T-helper 1 cell (primary cell): ENCODE data around the gene SNRNP35.
"Not testable (repeated sequence)": the region's sequence is repeated elsewhere in the genome, so short reads cannot be mapped to it uniquely, and the experiment has no call there.

Source experiments
- DNase-seq, 5 donors: peaks; one replicate each; pipeline ENCODE4 v3.0.0-alpha.2; 2012 to 2020
- total RNA-seq, 4 donors: gene quantifications; one replicate each; lab custom pipeline; 2026; lab: John Stamatoyannopoulos, UW

SNRNP35 gene, protein sequence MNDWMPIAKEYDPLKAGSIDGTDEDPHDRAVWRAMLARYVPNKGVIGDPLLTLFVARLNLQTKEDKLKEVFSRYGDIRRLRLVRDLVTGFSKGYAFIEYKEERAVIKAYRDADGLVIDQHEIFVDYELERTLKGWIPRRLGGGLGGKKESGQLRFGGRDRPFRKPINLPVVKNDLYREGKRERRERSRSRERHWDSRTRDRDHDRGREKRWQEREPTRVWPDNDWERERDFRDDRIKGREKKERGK
- 14.0 to 26.2 (median 22.2) reads per million in 4 donors for total RNA-seq

DNA sequence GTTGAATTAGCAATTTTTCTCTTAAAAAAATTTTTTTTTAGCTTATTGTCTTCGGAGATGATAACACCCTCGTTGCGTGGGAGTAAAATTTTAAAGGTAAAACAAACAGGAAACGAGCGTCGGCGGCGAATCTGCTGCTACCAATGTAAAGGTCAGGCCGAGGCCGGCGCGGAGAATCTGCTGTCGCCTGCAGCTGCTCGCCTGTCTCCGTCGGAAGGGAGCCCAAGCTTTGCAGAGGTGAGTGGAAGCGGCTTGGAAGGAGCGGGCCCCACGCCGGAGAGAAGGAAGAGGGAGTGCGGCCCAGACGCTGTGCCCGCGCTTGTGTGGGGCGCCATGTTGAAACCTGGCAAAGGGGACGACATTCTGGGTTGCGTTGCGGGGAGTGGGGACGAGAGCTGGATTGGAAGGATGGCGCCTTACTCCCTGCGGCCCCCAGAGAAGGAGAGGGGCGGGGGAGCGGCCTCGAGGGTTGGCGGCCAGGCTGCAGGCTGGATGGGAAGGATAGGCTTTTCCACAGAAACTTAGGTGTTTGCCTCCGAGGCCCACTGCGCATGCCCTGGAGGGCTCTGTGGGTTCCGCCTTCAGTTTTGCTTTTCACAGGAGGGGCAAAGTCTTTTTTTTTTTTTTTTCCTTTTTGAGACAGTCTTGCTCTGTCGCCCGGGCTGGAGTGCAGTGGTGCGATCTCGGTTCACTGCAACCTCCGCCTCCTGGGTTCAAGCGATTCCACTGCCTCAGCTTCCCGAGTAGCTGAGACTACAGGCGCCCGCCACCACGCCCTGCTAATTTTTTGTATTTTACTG, at the start of gene SNRNP35:
TSS of gene SNRNP35 (plus strand) at position 160 of the 800 bp plus-strand sequence. CDS start 7,402 bp downstream, outside the sequence.
- DNase-seq: peak; percentile 74 to 87 (median 81)

- not testable (repeated sequence) for DNase-seq
These were observed 49.3 kb upstream of the SNRNP35 start for GRCh38 chr12:123408619-123409018.

DNA sequence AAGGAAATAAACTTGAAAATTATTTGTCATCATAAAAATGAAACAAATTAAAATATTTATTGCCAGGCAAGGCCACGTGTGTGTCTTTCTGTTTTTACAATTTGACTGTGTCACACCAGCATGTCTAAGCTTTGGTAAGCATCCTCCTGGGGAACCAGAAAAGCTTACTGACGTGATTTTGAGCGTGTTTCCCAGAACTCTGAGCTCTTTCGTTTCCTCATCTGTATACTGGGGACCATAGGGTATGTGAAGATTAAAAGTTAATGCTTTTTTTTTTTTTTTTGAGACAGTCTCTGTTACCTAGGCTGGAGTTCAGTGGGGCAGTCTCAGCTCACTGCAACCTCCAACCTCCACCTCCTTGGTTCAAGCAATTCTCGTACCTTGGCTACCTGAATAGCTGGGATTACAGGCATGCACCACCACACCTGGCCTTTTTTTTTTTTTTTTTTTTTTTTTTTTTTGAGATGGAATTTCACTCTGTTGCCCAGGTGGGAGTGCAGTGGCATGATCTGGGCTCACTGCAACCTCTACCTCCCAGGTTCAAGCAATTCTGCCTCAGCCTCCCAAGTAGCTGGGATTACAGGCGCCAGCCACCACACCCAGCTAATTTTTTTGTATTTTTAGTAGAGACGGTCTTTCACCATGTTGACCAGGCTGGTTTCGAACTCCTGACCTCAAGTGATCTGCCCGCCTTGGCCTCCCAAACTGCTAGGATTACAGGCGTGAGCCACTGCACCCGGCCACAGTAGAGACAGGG, 48.5 kb upstream of the SNRNP35 start:
- DNase-seq: not testable (repeated sequence)

DNA sequence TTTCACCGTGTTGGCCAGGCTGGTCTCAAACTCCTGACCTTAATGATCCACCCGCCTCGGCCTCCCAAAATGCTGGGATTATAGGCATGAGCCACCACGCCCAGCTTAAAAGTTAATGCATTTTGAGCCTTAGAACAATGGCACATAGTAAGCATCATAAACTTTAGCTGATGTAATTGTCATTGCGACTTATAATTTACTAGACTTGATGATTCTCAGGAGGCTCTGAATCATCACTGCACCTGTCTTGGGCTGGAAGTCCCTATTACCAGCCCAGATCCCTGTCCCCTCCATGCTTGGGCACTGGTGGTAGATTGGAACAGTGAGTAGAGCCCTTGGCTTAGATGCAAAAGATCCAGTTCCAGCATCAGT, 47.9 kb upstream of the SNRNP35 start:
- DNase-seq: no peak

DNA sequence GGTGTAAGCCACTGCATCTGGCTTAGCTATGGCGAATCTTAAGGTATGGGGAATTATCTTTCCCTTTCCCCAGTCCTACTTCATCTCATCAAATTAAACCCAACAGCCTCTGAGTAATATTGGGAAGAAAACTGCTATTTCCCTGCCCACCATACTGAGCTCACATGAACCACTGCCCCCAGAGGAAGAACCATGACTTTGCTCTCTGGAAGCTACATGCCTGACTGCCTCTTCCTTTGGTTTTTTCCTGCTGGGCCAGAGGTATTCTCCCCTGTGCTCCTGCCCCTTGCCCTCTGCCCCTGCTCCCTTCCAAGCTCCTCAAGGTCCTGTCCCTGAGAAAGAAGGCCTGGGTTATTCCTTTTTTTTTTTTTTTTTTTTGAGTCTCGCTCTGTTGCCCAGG, 36.6 kb upstream of the SNRNP35 start:
- no peak for DNase-seq

DNA sequence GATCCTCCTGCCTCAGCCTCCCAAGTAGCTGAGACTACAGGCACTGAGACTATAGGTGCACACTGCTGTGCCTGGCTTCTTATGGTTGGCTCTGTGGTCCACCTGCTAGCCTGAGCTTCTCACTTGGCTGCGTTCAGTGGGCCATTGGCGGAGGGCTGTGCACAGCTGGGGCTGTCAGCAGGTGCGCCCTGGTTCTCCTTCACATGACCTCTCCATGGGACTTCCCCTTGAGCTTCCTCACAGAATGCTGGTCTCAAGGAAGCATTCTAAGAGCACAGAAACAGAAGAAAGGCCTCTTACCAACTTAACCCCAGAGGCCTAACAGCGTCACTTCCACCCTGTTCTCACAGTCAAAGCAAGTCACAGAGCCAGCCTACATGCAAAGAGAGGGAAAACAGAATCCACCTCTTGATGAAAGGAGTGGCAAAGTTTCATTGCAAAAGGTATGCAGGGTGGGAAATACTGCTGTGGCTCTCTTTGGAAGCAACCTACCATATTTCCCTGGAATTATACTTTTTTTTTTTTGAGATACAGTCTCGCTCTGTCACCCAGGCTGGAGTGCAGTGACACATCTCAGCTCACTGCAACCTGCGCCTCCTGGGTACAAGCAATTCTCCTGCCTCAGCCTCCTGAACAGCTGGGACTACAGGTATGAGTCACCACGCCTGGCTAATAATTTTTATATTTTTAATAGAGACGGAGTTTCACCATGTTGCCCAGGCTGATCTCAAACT, 30.7 kb upstream of the SNRNP35 start:
- peak; percentile 9 to 76 (median 28) for DNase-seq

GRCh38 chr12:123428591-123428990, 29.3 kb upstream of the SNRNP35 start:
- DNase-seq: no peak

GRCh38 chr12:123429101-123429500, 28.8 kb upstream of the SNRNP35 start:
- DNase-seq: not testable (repeated sequence)

DNA sequence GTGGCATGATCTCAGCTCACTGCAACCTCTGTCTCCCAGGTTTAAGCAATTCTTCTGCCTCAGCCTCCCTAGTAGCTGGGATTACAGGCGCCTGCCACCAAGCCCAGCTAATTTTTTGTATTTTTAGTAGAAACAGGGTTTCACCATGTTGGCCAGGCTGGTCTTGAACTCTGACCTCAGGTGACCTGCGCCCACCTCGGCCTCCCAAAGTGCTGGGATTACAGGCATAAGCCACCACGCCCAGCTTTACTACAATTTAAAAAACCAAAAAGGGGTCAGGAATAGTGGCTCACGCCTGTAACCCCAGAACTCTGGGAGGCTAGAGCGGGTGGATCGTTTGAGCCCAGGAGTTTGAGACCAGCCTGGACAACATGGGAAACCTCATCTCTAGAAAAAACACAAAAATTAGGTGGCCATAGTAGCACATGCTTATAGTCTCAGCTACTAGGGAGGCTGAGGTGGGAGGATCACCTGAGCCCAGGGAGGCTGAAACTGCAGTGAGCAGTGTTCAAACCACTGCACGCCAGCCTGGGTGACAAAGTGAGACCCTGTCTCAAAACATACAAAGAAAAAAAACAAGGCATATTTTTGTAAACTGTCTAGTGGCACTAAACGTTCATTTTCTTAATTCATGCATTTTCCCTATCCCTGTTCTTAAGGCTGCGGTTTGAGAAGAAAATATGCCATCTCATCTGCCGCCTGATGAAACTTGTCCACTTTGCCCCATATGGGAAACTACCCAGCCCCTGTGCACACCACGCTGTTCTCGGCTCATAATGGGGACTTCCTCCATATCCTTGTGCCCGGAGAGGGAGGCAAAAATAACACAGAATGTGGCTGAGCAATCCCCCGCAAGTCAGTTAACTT, 25.8 kb upstream of the SNRNP35 start:
- DNase-seq: peak in 3 of 5 donors; percentile 17 to 54 (median 23)

GRCh38 chr12:123433615-123434014, 24.3 kb upstream of the SNRNP35 start:
- no peak for DNase-seq

- no peak for DNase-seq
These were observed 22.3 kb upstream of the SNRNP35 start for GRCh38 chr12:123435636-123436016.

DNA sequence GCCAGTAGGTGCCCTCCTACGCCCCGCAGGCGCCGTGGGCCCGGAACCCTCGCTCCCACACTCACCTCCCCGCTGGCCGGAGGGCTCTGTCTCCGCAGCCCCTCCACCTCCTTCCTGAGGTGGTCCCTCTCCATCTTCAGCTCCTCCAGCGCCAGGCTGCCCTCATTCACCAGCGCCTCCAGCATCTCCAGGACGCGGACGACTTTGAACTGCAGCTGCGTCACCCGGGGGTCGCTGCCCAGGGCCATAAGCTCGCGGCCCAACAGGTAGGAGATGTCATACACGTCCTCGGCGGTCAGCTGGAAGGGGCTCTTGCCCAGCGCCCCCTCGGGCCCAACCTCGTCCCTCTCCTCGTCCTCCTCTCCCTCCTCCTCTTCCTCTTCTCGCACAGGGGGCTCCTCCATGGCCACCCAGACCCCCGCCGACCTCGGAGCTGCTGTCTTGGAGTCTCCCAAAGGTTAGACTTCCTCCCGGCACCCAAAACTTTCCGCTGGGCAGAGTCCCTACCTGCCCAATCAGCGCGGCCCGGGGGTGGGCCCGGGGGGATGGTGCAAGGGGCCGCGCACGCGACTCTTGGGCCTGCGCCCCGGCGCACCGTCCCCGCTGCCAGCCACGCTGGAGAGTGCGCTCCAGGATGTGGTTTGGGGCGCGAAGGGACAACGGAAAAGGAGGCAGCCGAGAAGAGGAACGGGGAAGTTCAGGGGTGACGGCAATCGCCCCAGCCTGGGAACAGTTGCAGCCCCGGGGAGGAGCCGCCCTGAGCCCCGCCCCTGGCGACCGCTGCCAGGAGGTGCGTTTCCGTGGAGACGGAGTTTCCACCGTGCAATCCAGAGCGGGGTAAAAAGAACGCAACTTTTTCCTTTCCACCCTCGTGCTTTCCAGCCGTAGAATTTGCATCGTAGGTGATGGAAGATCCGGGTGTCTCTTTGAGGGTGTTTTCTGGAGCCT, 21.6 kb upstream of the SNRNP35 start, which contains the start of gene RILPL2:
TSS of gene RILPL2 (minus strand) at position 668 of the 948 bp plus-strand sequence. CDS start at position 404, 264 bp downstream.
- peak; percentile 87 to 93 (median 89) for DNase-seq

DNA sequence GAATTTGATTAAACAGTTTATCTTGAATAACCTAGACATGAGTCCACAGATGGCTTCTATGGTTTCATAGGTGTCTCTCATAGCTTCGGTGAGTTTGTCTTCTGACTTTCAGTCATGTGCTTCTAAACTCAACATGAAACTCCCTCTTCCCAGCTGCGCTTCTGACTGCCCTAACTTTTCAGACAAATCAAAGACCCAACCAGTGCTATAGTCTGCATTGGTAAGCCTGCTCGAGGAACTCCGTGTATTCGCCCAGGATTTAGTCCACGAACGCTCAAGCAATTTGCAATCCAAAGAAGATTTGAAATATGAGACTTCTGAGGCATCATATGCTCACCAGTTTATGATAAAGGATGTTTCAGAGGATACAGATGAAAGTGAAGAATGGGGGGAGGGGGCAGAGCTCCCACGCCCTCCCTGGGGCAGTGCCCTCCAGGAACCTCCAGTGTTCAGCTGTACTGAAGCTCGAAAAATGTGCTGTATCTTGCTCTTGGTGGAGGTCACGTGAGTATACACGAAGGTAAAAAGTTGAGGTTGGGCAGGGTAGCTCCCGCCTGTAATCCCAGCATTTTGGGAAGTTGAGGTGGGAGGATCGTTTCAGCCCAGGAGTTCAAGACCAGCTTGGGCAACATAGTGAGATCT, 16.3 kb upstream of the SNRNP35 start:
- no peak for DNase-seq

GRCh38 chr12:123442774-123443173, 15.2 kb upstream of the SNRNP35 start:
- no peak for DNase-seq

DNA sequence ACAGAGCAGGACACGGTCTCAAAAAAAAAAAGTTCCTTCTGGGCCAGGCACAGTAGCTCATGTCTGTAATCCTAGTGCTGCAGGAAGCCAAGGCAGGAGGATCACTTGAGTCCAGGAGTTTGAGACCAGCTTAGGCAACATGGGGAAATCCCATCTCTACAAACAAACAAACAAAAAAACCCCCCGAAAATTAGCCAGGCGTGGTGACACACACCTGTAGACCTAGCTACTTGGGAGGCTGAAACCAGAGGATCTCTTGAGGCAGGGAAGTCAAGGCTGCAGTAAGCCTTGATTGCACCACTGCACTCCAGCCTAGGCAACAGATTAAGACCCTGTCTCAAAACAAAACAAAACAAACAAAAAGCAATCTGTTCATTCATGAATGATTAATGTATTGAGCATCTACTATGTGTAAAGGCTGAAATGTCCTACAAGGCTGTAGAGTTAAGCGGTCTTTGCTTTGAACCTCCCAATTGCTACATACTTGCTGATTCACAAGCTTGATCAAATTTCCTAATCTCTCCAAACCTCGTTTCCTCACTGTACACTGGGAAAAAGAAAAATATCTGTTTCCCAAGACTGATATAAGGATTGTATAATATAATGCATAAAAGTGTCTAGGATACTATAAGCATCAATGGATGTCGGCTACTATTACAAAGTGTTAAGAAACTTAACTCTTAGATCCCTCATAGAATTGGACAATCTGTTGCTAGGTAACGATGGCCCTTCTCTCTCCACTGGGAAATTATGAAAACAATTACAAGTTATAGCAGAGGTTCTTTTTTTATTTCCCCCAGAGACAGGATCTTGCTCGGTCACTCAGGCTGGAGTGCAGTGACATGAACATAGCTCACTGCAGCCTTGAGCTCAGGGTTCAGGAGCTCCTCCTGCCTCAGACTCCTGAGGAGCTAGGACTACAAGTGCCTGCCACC, 13.6 kb upstream of the SNRNP35 start:
- DNase-seq: no peak

DNA sequence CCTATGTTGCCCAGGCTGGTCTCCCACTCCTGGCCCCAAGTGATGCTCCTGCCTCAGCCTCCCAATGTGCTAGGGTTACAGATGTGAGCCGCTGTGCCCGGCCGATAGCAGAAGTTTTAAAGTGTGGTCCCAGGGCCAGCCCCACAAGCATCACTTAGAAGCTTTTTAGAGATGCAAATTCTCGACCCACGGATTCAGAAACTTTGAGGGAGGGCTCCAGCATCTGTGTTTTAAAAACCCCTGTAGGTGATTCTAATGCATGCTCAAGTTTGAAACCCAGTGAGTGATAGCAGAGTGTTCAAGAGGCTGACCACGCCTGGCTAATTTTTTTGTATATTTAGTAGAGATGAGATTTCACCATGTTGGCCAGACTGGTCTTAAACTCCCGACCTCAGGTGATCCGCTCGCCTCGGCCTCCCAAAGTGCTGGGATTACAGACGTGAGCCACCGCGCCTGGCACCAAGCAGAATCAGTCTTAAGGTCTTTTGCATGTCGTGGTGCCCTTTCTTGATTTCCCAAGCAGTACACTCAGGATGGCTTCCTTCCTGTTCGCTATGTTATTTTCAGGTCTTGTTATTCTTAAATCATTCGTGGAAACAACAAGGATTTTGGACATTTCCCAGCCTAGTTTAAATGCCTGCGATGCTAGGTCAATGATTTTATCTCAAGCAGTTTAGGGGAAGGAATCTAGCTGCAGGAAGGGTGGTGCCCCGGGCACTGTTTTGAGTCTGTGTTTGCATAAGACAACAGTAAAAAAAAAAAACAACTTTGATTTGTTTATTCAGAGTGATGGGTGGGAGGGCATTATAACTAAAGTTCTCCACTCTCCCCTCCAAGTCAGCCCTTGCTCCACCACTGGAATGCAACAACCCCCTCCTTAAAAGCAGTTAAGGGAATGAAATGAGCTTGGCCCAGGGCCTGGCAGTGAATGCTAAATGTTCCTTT, 12.3 kb upstream of the SNRNP35 start:
- no peak for DNase-seq

DNA sequence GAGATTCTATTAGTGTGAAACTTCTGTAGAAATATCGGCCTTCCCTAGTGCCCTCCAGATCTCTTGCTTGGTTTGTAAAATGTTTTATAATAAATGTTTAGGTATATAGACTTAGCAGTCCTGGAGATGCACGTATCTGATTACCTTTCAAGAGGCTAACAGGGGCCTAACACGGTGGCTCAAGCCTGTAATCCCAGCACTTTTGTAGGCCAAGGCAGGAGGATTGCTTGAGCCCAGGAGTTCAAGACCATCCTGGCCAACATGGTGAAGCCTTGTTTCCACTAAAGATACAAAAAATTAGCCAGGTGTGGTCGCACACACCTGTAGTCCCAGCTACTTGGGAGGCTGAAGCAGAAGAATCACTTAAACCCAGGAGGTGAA, 11.6 kb upstream of the SNRNP35 start:
- DNase-seq: no peak
